Naive thymus-derived CD4-positive, alpha-beta T cell (primary cell): ENCODE results near the gene RAB40B. TPM values are rescaled to one million over a fixed set of nuclear protein-coding genes. Genes with fewer than 3 reads are reported as not detected.

Experiments used
- ATAC-seq: fragments of 150-1000 bp; cut with Tn5 transposase; 2 replicates; pipeline ENCODE4 v1.10.0; 2021; ENCODE audit warnings: mild to moderate bottlenecking, moderate library complexity
- CTCF ChIA-PET: fragments of 350-600 bp; sonication (Branson Sonifier 250); formaldehyde crosslinking; loops from one replicate; lab custom pipeline; 2021; ENCODE audit warnings: antibody characterized with exemption; lab: Charles Lee
- POLR2A ChIA-PET: fragments of 350-600 bp; sonication (Branson Sonifier 250); formaldehyde crosslinking; loops from one replicate; lab custom pipeline; 2021; ENCODE audit warnings: antibody characterized with exemption, inconsistent platforms; lab: Charles Lee
- DNase-seq, 9 donors: peaks; one replicate each; pipeline versions ENCODE4 v3.0.0 to v3.0.0-alpha.2; 2020 to 2022; ENCODE audit warnings: mixed read lengths in 1 of 9
- H3K27ac ChIP-seq: one replicate; pipeline ENCODE4 v1.7.0; 2013; ENCODE audit warnings: mild to moderate bottlenecking, low read depth, low read length, moderate library complexity
- H3K27me3 ChIP-seq, 2 donors: one replicate each; pipeline ENCODE4 v1.7.0; 2013; ENCODE audit warnings: low read length in 2 of 2, mild to moderate bottlenecking in 2 of 2, moderate library complexity in 2 of 2; ENCODE audit not compliant: control insufficient read depth in 2 of 2, insufficient read depth in 2 of 2
- H3K36me3 ChIP-seq, 3 experiments: 1 replicate in 2 of 3; 2 replicates in 1 of 3; pipeline ENCODE4 v1.7.0; 2013; ENCODE audit warnings: low read length in 3 of 3, mild to moderate bottlenecking in 3 of 3, moderate library complexity in 1 of 3; ENCODE audit not compliant: insufficient read depth in 3 of 3, control insufficient read depth in 2 of 3
- H3K4me1 ChIP-seq, 2 donors: one replicate each; pipeline ENCODE4 v1.7.0; 2013; ENCODE audit warnings: low read length in 2 of 2, mild to moderate bottlenecking in 2 of 2, moderate library complexity in 1 of 2; ENCODE audit not compliant: control insufficient read depth in 2 of 2, insufficient read depth in 2 of 2
- H3K4me3 ChIP-seq: 2 replicates; pipeline ENCODE4 v1.7.0; 2013; ENCODE audit warnings: mild to moderate bottlenecking, low read length
- H3K9me3 ChIP-seq, 3 experiments: 1 replicate in 2 of 3; 2 replicates in 1 of 3; pipeline ENCODE4 v1.7.0; 2013; ENCODE audit warnings: low read length in 3 of 3; ENCODE audit not compliant: control insufficient read depth in 2 of 3
- H3K27ac Mint-ChIP-seq, 9 donors: one replicate each; pipeline ENCODE4 v1.8.0; 2020 to 2022; ENCODE audit warnings: mixed read lengths in 9 of 9, mild to moderate bottlenecking in 8 of 9, moderate library complexity in 5 of 9, inconsistent platforms in 2 of 9
- H3K27me3 Mint-ChIP-seq, 5 donors: one replicate each; pipeline ENCODE4 v1.8.0; 2021 to 2022; ENCODE audit warnings: mixed read lengths in 5 of 5, mild to moderate bottlenecking in 1 of 5
- H3K36me3 Mint-ChIP-seq, 5 donors: one replicate each; pipeline ENCODE4 v1.8.0; 2020 to 2022; ENCODE audit warnings: mixed read lengths in 5 of 5, mild to moderate bottlenecking in 3 of 5, inconsistent platforms in 1 of 5
- H3K4me1 Mint-ChIP-seq, 7 donors: one replicate each; pipeline ENCODE4 v1.8.0; 2020 to 2022; ENCODE audit warnings: mixed read lengths in 7 of 7, mild to moderate bottlenecking in 3 of 7, inconsistent platforms in 1 of 7
- H3K4me3 Mint-ChIP-seq, 10 donors: one replicate each; pipeline ENCODE4 v1.8.0; 2020 to 2022; ENCODE audit warnings: mild to moderate bottlenecking in 10 of 10, mixed read lengths in 10 of 10, moderate library complexity in 6 of 10, inconsistent platforms in 2 of 10
- H3K9me3 Mint-ChIP-seq, 11 donors: one replicate each; pipeline ENCODE4 v1.8.0; 2020 to 2022; ENCODE audit warnings: mixed read lengths in 11 of 11, mild to moderate bottlenecking in 4 of 11, inconsistent platforms in 1 of 11, moderate library complexity in 1 of 11
- intact Hi-C, 2 donors: fragments of 100-400 bp; cut with micrococcal nuclease; formaldehyde crosslinking; loops; one replicate each; pipeline ENCODE4 v1.15.1; 2023
- polyA plus RNA-seq, 2 donors: library from polyadenylated mRNA; unstranded; fragments of 300-500 nt; fragmentation: Illumina TruSeq; gene quantifications; one replicate each; pipeline ENCODE4 v1.2.3, GENCODE V29; 2021
- total RNA-seq, 6 experiments: library from RNA in 5 of 6; stranded (reverse) in 5 of 6; gene quantifications; 1 replicate in 5 of 6; 2 replicates in 1 of 6; pipeline ENCODE4 v1.2.3 and lab custom pipeline; 2021 to 2026

RAB40B gene
- total and polyA plus RNA-seq, 7 experiments from 2014 or later = 1.3 to 6.1 (median 2.9) TPM

DNA sequence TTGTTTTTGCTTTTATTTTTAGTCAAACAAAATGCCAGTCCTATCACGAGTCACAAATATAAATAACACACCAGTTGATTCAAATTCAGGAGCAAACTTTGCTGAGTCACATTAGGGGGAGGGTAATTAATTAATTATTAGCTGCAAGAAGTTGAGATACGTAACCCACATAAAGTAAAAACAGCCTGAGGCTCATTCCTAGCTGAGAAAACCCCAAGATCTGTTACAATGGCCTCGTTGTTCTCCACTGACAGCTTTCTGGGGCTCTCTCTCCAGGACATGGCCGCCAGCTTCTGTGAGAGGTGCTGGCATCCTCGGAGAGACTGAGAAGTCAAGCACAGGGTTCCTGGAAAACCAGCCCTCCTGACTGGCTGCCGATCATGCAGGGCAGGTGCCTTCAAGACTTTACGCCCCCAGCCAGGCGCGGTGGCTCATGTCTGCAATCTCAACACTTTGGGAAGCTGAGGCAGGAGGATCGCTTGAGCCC lies 11.1 kb downstream of the RAB40B start:
- no peaks in the 10 kb centered on the region for H3K27me3 Mint-ChIP-seq
- DNase-seq (no peak), ATAC-seq (no peak)
- no peaks in the 10 kb centered on the region for H3K4me1 ChIP-seq
- H3K36me3 Mint-ChIP-seq = peaks cover 0 to 18% (median 1%) of the 10 kb centered on the region in 5 donors
- H3K9me3 Mint-ChIP-seq = peaks cover 0 to 4% (median 0%) of the 10 kb centered on the region in 11 donors
- ChIA-PET POLR2A (no interaction called here), CTCF (no interaction called here)
- no peaks in the 10 kb centered on the region for H3K9me3 ChIP-seq
- intact Hi-C loops = no loop called here
- no peak overlapping the region for H3K27ac Mint-ChIP-seq
- H3K4me1 Mint-ChIP-seq = peaks cover 0 to 4% (median 0%) of the 10 kb centered on the region in 7 donors
- no peaks in the 10 kb centered on the region for H3K36me3 ChIP-seq
- H3K4me3 Mint-ChIP-seq = no peak overlapping the region
- H3K4me3 ChIP-seq = no peak overlapping the region
- H3K27me3 ChIP-seq = no peaks in the 10 kb centered on the region
- no peak overlapping the region for H3K27ac ChIP-seq

DNA sequence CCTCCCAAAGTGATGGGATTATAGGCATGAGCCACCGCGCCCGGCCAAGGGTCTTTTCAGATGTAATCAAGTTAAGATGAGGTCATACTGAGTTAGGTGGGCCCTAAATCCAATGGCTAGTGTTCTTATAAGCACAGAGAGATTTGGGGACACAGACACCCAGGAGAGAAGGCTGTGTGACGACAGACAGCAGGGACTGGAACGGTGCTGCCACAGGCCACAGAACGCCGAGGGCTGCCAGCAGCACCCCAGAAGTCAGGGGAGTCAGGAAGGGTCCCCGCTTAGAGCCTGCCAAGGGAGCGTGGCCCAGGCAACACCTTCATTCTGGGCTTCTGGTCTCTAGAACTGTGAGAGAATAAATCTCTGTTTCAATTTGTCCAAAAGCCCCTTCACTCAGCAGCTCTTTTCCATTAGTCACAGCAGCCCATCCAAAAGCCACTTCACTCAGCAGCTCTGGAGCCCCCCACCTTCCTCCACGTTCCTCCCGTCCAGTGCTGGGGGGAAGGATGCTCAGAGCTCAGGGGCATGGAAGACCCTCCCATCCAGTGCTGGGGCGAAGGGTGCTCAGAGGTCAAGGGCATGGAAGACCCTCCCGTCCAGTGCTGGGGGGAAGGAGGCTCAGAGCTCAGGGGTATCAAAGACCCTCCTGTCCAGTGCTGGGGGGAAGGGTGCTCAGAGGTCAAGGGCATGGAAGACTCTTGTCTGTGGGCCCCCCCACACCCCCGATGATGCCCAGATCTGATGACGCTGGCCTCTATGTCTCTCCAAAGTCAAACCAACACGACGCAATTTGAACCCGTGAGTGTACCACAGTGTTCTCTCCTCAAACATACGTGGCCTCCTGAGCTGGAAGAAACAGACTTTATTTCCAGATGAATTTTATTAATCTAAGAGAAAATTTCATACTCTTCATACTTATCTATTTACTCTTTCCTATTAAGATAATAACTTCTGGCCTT lies 11.9 kb downstream of the RAB40B start:
- no peaks in the 10 kb centered on the region for H3K36me3 ChIP-seq
- Mint-ChIP-seq H3K4me1 (peaks cover 0 to 4% (median 0%) of the 10 kb centered on the region in 7 donors), H3K9me3 (peaks cover 0 to 12% (median 7%) of the 10 kb centered on the region in 11 donors), H3K27ac (no peak overlapping the region), H3K36me3 (peaks cover 2 to 25% (median 9%) of the 10 kb centered on the region in 5 donors), H3K27me3 (peaks cover 0 to 3% (median 0%) of the 10 kb centered on the region in 5 donors), H3K4me3 (no peak overlapping the region)
- POLR2A ChIA-PET = no interaction called here
- DNase-seq (no peak), ATAC-seq (no peak)
- H3K4me3 ChIP-seq = no peak overlapping the region
- no peaks in the 10 kb centered on the region for H3K4me1 ChIP-seq
- CTCF ChIA-PET = no interaction called here
- H3K27me3 ChIP-seq = no peaks in the 10 kb centered on the region
- intact Hi-C loops = no loop called here
- no peak overlapping the region for H3K27ac ChIP-seq
- H3K9me3 ChIP-seq = no peaks in the 10 kb centered on the region

DNA sequence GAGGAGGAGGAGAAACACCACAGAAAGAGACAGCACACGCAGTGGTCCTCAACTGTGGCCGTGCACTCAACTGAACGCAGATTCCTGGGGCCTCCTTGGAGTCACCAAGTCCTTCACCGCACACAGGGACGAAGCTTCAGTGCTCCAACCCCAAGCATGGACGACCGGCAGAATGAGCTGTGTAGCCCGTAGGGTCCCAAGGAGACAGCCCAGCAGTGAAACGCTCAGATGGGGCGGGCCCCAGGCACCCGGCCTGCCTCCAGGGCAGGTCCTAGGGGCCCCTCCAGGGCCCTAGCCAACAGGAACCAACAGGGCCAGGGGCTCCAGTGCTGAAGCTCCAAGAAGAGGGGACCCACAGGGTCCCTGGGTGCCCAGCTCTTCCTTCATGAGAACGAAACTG lies 13.2 kb downstream of the RAB40B start:
- H3K27me3 ChIP-seq = no peaks in the 10 kb centered on the region
- peaks cover 0 to 4% (median 0%) of the 10 kb centered on the region in 3 experiments for H3K9me3 ChIP-seq
- no peak overlapping the region for H3K27ac ChIP-seq
- Mint-ChIP-seq H3K4me3 (no peak overlapping the region), H3K36me3 (peaks cover 2 to 19% (median 10%) of the 10 kb centered on the region in 5 donors), H3K4me1 (peaks cover 0 to 4% (median 0%) of the 10 kb centered on the region in 7 donors), H3K9me3 (peaks cover 0 to 14% (median 8%) of the 10 kb centered on the region in 11 donors), H3K27me3 (peaks cover 0 to 3% (median 0%) of the 10 kb centered on the region in 5 donors), H3K27ac (no peak overlapping the region)
- no peaks in the 10 kb centered on the region for H3K4me1 ChIP-seq
- H3K4me3 ChIP-seq = no peak overlapping the region
- CTCF ChIA-PET = no interaction called here
- intact Hi-C loops = no loop called here
- ATAC-seq (no peak), DNase-seq (no peak)
- H3K36me3 ChIP-seq = no peaks in the 10 kb centered on the region
- POLR2A ChIA-PET = no interaction called here

DNA sequence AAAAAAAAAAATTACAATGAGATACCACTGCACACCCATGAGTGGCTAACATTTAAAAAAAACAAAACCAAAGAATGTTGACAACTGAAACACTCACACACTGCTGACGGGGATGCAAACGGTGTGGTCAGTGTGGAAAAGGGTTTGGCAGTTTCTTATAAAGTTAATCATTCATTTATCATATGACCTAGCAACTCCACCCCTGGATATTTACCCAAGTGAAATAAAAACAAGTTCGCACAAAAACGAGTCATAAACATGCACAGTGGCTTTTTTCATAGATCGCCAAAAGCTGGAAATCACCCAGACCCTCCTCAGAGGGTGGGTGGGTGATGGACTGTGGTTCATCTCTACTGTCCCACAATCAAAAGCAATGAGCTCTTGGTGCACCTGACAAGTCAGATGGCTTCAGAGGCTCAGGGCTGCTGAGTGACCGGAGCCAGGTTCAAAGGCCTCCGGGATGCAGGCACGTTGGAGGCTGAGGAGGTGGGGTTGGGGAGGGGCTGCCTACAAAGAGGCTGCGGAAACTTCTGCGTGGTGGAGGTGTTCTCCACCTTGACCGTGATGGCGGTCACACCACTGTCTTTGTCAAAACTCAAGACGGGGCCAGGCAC lies 14.2 kb downstream of the RAB40B start:
- peaks cover 0 to 4% (median 0%) of the 10 kb centered on the region in 3 experiments for H3K9me3 ChIP-seq
- no peaks in the 10 kb centered on the region for H3K27me3 ChIP-seq
- H3K36me3 ChIP-seq = no peaks in the 10 kb centered on the region
- no peaks in the 10 kb centered on the region for H3K4me1 ChIP-seq
- intact Hi-C loops = no loop called here
- peaks cover 0 to 14% (median 8%) of the 10 kb centered on the region in 11 donors for H3K9me3 Mint-ChIP-seq
- DNase-seq (no peak), ATAC-seq (no peak)
- no peak overlapping the region for H3K4me3 ChIP-seq
- peaks cover 0 to 2% (median 0%) of the 10 kb centered on the region in 7 donors for H3K4me1 Mint-ChIP-seq
- ChIA-PET CTCF (no interaction called here), POLR2A (no interaction called here)
- H3K27ac ChIP-seq = no peak overlapping the region
- peaks cover 0 to 3% (median 0%) of the 10 kb centered on the region in 5 donors for H3K27me3 Mint-ChIP-seq
- peaks cover 2 to 15% (median 10%) of the 10 kb centered on the region in 5 donors for H3K36me3 Mint-ChIP-seq
- no peak overlapping the region for H3K4me3 Mint-ChIP-seq
- H3K27ac Mint-ChIP-seq = no peak overlapping the region

DNA sequence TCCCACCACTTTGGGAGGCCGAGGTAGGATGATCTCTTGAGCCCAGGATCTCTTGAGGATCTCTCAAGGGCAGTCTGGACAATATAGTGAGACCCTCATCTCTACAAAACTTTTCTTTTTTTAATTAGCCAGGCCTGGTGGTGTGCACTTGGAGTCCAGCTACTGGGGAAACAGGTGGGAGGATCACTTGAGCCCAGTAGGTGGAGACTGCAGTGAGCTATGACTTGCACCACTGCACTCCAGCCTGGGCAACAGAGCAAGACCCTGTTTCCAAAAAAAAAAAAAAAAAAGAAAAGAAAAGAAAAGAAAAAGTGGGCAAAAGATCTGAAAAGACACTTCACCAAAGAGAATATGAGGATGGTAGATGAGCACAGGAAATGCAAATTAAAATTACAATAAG lies 15.0 kb downstream of the RAB40B start:
- H3K36me3 Mint-ChIP-seq = peaks cover 2 to 15% (median 10%) of the 10 kb centered on the region in 5 donors
- peaks cover 0 to 2% (median 0%) of the 10 kb centered on the region in 7 donors for H3K4me1 Mint-ChIP-seq
- POLR2A ChIA-PET = interaction anchor here (0.7 kb wide), 1 partner anchor 823 kb away, joined by 6 read pairs; no protein-coding TSS in a partner anchor

DNA sequence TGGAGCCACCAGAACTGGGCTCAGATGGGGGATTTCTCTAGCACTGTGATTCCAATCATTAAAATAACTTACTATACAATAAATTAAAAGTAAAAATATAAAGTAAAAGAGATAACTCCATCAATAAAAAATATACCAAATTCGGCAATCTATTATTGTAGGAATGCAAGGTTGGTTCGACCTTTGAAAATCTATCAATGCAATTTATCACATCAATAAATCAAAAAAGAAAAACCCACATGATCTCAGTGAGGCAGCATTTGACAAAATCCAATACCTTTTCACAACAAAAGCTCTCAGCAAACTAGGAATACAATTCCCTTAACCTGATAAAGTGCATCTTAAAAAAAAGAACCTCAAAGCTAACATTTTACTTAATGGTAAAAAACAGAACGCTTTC lies 17.0 kb downstream of the RAB40B start:
- intact Hi-C loops = no loop called here
- ATAC-seq (no peak), DNase-seq (no peak)
- Mint-ChIP-seq H3K36me3 (peaks cover 2 to 15% (median 9%) of the 10 kb centered on the region in 5 donors), H3K4me3 (no peak overlapping the region), H3K27ac (no peak overlapping the region), H3K27me3 (peaks cover 0 to 3% (median 0%) of the 10 kb centered on the region in 5 donors), H3K9me3 (peaks cover 0 to 14% (median 8%) of the 10 kb centered on the region in 11 donors), H3K4me1 (peaks cover 0 to 2% (median 0%) of the 10 kb centered on the region in 7 donors)
- Histone ChIP-seq H3K4me1 (no peaks in the 10 kb centered on the region), H3K4me3 (no peak overlapping the region), H3K36me3 (no peaks in the 10 kb centered on the region), H3K27me3 (no peaks in the 10 kb centered on the region), H3K27ac (no peak overlapping the region), H3K9me3 (peaks cover 0 to 4% (median 0%) of the 10 kb centered on the region in 3 experiments)
- CTCF ChIA-PET = no interaction called here
- POLR2A ChIA-PET = interaction anchor here (1.0 kb wide), 1 partner anchor 8 kb away, joined by 3 read pairs; no protein-coding TSS in a partner anchor

More for the DNA sequence above, 15.0 kb downstream of the RAB40B start:
- peaks cover 0 to 14% (median 8%) of the 10 kb centered on the region in 11 donors for H3K9me3 Mint-ChIP-seq
- no peak overlapping the region for H3K27ac ChIP-seq
- peaks cover 0 to 4% (median 0%) of the 10 kb centered on the region in 3 experiments for H3K9me3 ChIP-seq
- no peak overlapping the region for H3K27ac Mint-ChIP-seq
- intact Hi-C loops = no loop called here
- H3K4me3 Mint-ChIP-seq = no peak overlapping the region
- no peaks in the 10 kb centered on the region for H3K4me1 ChIP-seq
- H3K36me3 ChIP-seq = no peaks in the 10 kb centered on the region
- ATAC-seq (no peak), DNase-seq (no peak)
- H3K27me3 ChIP-seq = no peaks in the 10 kb centered on the region
- CTCF ChIA-PET = no interaction called here
- H3K4me3 ChIP-seq = no peak overlapping the region
- H3K27me3 Mint-ChIP-seq = peaks cover 0 to 3% (median 0%) of the 10 kb centered on the region in 5 donors
